NCI-H1694 treated with DMSO at 0.1 percent for 48 hours (cell line): Measurements from ENCODE around the gene HSD17B14.
"Not testable (repeated sequence)": the region's sequence is repeated elsewhere in the genome, so short reads cannot be mapped to it uniquely, and the experiment has no call there.

Experiments used
- DNase-seq: peaks from one replicate; lab custom pipeline; 2025; lab: John Stamatoyannopoulos, UW

Gene HSD17B14

DNA sequence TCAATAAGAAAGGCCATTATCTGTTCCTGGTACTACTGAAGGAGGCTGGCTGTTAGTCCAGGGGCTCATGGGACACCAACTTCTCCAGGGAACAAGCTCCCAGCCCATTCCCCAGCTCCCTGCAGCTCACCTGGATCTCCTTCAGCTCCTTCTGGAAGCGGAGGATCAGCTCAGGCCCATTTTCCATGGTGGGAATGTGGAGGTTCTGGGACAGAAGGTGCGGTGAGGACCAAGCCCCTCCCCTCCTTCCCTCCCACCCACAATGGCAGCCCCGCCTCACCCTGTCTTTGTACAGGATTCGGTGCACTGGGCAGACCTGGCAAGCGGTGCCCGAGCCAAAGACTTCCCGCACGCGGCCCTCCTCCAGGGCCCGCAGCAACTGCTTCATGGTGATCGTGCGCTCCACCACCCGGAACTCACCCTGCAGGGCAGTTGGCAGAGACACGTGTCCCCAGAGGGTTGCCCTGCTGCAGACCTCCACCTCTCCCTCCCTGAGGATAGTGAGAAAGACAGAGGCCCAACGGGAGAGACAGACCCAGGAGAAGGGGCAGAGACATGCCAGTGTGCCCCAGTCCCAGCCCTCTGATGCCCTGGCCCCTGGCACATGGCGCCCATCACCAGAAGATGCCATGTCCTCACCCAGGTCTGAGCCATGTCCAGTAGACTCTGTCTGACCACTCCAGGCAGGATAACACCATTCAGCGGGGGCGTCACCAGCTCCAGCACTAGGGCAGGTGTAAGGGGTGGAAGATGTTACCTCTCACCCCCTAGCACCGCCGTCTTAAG, 39.8 kb downstream of the HSD17B14 start:
- no peak for DNase-seq

DNA sequence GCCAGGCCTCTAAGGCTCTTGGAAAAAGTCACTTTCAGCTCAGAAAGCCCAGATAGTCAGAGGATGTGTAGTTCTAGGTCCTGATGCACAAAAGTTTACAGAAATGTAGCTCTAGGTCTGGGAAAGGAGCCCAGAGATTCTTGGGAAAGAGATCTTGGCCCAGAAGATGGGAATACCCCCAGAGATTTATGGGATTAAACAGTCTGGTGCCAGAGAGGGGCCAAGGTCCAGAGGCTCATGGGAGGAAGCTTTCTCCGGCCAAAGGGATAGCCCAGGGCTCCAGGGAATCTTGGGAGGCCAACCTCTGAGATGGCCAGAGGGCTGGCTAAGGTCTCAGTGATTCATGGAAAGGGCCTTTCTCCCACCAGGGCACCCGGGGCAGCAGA, 40.6 kb downstream of the HSD17B14 start:
- DNase-seq, result no peak

DNA sequence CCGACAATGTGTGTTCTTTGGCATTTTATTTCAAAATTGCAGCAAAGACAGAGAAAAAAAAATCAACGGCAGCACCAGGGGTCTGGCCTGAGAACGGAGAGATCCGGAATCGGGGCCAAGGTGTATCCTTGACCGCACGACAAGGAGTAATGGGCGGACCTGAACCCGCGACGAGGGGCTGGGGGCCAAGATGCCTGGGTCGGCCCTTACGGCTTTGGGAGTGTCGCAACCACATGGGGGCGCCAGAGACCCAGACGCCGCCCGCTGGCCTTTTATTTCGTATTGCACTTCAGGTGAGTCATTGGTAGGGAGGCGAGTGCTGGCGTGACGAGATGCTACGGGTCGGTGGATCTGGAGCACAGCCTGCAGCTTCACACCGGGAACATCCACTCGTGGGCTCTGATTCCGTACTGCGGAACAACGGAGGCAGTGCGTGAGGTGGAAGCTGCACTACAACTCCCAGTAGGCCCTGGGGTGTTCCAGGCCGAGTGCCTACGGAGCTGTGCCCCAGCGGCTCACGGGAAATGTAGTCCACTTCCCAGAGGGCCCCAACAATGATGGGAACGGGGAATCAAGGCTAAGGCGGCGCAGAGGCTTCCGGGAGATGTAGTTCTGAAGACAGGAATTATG, 41.1 kb downstream of the HSD17B14 start:
- DNase-seq, result peak; percentile 95

DNA sequence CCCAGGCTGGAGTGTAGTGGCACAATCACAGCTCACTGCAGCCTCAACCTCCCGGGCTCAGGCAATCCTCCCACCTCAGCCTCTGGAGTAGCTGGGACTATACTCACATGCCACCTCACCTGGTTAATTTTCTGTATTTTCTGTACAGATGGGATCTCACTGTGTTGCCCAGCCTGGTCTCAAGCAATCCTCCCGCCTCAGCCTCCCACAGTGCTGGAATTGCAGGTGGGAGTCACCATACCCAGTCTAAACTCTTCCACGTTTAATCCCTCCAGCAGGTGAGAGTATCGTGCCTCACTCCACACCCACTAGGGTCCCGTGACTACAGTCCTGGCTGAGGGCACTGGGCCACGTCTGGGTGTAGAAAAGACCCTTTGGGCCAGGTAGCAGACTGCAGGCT, 42.0 kb downstream of the HSD17B14 start:
- DNase-seq, result no peak

DNA sequence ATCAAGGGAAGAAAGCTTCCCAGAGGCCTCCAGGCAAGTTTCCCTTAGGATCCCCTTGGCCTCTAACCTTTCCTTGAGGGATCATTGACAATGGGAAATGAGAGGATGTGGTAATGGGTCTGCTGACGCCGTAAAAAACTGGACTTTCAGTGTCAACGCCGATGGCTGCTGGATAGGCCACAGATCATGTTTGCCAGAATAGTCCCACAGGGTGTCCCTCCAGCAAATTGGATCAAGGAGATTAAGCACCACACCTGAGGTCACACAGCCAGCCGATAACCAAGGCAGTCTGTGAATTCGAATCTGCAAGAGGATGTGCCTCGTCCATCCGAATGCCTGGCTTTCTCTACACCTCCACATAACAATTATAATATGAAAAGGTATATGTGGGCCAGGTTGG, 43.0 kb downstream of the HSD17B14 start:
- no peak for DNase-seq

DNA sequence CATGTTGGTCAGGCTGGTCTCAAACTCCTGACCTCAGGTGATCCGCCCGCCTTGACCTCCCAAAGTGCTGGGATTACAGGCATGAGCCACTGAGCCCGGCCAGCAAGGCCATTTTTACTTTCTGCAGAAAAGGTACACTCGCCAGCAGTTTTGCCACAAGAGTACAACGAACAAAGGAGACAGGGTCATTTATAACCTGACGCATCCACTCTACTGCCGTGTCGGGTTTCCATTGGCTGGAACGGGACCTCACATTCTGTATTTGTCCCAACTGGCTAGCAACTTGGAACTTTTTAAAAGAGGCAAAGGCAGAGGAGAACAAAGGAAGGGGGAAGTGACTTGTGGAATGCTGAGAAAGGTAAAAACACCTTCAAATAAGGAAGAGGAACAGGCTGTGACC, 49.0 kb downstream of the HSD17B14 start:
- DNase-seq, result not testable (repeated sequence)

DNA sequence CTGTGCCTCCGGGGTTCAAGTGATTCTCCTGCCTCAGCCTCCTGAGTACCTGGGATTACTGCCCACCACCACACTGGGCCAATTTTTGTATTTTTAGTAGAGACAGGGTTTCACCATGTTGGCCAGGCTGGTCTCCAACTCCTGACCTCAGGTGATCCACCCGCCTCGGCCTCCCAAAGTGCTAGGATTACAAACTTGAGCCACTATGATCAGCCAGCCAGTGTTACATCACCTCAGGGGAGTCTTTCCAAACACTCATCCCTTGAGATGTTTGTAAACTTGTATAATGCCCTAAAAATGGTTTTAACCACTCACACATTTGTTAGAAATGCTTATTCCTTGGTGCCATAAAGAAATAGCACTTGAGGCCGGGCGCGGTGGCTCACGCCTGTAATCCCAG, 49.9 kb downstream of the HSD17B14 start:
- DNase-seq, result not testable (repeated sequence)

DNA sequence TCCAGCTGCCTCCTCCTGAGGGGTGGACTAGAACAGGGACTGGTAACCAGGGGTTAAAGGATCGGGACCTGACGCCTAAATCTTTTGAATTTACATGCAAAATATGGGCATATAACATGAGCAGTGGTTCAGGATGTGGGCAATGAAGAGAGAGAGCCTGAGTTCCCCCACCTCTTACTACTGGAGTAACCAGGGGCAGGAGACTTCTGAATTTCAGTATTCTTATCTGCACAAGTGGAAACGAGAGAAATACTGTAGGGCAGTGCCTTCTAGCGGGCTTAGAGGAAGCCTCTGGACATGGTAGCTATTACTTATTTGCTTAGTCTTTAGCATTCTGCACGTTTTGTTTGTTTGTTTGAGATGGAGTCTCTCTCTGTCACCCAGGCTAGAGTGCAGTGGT, 51.8 kb downstream of the HSD17B14 start:
- no peak for DNase-seq

DNA sequence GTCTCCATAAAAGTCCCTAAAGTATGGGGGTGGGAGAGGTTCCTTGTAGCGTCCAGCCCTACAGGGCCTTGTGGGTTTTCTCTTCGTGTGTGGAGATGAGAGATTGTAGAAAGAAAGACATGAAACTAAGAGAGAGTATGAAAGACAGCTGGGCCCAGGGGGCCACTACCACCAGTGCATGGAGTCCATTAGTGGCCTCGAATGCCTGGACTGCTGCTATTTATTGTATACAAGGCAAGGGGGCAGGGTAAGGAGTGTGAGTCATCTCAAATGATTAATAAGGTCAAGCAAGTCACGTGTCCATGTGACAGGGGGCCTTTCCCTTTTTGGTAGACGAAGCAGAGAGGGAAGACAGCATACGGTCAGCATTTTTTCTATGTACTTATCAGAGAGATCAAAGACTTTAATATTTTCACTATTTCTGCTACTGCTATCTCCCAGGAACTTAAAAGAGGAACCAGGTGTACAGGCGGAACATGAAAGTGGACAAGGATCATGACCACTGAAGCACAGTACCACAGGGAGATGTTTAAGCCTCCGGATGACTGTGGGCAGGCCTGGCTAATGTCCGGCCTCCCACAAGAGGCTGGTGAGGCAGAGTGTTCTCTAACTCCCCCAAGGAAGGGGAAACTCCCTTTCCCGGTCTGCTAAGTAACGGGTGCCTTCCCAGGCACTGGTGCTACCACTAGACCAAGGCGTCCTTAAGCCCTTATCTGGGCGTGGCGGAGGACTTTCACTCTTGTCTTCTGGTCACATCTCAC, 55.5 kb downstream of the HSD17B14 start:
- DNase-seq, result no peak

DNA sequence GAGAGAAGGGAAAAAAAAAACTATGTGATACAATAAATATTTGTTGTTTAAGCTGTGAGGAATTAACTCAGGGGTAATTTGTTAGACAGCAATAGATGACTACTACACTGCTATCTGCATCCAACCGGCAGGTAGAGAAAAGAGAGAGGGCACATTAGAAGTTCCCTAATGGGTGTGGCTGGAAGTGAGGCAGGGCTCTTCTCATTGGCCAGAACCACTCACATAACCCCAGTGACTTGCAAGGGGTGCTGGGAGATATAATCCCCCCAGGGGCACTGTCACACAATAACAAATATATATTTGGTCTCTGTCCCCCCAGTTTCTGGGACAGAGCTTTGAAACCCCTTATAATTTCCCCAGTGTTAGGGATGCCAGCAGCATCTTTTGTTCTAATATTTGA, 56.7 kb downstream of the HSD17B14 start:
- DNase-seq, result no peak

DNA sequence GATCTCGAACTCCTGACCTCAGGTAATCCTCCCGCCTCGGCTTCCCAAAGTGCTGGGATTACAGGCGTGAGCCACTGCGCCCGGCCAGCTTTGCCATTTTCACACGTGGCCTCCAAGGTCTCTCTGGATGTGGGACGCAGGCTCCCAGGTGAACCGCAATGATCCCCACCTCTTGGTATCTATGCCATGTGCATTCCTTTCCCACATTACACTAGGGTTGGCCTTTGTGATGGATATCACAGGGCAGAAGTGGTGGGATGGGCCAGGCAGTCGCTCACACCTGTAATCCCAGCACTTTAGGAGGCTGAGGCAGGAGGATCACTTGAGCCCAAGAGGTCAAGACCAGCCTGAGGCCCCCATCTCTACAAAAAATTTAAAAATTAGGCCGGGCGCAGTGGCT, 58.6 kb downstream of the HSD17B14 start:
- DNase-seq, result no peak

DNA sequence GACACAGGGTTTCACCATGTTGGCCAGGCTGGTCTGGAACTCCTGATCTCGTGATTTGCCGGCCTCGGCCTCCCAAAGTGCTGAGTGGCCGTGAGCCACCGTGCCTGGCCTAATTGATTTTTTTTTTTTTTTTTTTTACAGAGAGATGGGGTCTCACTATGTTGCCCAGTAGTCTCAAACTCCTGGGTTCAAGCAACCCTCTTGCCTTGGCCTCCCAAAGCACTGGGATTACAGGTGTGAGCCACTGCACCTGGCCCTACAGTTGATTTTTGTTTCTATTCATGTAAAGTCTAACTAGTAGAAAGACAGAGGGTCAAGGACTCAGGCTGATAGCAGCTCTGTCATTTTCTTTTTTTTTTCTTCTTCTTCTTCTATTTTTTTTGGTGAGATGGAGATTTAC, 59.2 kb downstream of the HSD17B14 start:
- no peak for DNase-seq

DNA sequence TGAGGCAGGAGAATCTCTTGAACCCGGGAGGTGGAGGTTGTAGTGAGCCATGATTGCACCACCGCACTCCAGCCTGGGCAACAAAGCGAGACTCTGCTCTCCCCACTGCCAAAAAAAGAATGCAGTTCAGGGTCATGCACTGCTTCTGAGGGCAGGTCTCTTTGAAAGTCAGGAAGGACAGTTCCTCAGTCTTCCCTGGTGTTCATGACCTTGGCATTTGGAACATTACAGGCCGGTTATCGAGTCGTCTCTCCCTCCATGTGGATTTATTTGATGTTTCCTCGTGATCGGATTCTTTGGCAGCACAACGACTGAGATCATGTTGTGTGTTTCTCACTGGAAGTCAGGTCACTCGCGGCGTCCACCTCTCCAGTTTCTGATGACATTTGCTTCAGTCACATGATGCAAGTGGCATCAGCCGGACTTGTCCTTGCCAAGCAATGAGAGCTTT, 63.8 kb downstream of the HSD17B14 start:
- no peak for DNase-seq

DNA sequence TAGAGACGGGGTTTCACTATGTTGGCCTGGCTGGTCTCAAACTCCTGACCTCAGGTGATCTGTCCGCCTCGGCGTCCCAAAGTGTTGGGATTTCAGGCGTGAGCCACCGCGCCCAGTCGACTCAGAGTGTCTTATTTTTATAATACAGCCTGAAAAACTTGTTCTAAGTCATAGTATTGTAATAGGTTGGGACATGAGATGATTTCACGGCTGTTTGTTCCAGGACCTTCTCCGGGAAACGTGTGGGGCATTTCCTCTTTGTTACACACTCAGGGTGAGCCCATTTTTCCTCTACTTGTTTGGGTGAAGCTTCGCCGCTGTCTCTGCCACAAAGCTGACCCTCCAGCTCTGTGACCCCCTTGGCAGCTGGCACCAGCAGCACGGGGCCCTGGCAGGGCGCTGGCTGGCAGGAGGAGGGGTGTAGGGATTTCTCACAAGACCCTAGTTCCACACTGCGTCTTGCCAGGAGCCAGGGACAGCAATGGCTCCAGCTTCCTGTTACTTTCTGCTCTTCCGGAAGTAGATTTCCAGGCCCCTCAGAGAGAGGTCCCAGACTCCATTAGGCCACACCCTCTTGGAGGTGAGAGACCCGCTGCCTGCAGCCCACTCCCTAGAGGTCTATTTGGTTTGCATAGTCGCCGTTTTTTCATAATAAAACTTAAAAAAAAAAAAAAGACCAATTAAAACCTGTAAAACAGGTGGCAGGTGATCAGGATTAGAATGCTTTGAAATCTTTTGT, 65.4 kb downstream of the HSD17B14 start:
- DNase-seq, result no peak

DNA sequence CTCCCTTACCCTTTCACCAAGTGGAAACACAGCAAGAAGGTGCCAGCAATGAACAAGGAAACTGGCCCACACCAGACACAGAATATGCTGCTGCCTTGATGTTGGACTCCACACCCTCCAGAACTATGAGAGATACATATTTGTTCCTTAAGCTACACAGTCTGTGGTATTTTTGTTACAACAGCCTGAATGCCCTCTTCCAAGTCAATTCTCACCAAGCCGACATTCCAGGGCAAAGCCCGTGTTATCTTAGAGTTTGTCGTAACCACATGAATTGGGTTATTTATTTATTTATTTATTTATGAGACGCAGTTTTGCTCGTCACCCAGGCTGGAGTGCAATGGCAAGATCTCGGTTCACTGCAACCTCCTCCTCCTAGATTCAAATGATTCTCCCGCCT, 66.0 kb downstream of the HSD17B14 start:
- no peak for DNase-seq

DNA sequence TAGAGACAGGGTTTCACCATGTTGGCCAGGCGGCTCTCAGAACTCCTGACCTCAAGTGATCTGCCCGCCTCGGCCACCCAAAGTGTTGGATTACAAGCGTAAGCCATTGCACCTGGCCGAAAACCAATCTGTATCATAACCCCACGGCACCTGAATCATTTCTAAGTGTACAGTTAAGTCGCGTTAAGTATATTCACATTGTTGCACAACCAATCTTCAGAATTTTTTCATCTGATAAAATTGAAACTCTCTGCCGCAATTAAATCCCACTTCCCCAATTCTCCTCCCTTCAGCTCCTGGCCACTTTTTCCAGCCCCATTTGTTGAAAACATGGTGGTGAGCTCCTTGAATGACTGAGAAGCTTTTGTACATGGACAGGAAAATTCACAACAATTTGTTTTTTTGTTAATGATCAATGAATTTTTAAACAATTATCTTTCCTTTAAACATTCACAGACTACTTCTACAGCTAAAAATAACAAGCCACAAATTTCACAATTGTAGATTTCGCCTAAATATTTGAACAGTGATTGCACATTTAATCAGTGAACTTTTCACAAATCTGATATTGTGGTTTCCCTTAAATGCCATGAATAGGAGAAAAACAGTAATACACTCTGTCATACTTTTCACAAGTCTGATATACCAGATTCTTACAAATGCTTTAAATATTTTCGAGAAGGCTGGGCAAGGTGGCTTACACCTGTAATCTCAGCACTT, 67.1 kb downstream of the HSD17B14 start:
- DNase-seq, result no peak

DNA sequence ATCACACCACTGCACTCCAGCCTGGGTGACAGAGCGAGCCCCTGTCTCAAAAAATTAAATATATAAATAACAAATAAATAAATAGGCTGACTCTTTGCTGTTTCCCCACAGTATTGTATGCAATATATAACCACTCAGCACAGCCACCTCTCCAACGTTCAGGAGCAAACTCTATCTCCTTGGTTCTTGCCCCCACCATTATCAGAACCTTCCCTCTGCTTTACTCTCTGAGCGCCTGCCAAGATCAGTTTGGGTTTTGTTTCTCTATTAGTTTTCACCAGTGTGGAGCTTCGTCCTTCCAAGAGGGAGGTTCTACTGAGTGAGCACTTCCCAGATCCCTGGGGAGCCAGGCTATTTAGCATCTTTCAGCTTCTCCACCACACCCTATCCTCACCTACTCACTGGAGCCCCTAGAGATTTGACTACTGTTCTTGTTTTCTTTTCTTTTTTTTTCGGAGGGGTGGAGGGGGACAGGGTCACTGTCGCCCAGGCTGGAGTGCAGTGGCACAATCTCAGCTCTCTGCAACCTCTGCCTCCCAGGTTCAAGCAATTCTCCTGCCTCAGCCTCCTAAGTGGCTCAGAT, 68.0 kb downstream of the HSD17B14 start:
- not testable (repeated sequence) for DNase-seq

DNA sequence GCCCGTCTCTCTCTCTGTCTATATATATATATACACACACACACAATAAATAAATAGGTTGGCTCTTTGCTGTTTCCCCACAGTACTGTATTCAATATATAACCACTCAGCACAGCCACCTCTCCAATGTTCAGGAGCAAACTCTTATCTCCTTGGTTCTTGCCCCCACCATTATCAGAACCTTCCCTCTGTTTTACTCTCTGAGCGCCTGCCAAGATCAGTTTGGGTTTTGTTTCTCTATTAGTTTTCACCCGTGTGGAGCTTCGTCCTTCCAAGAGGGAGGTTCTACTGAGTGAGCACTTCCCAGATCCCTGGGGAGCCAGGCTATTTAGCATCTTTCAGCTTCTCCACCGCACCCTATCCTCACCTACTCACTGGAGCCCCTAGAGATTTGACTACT, 70.5 kb downstream of the HSD17B14 start:
- not testable (repeated sequence) for DNase-seq
